ENCODE results near the gene SCARB1. TPM values are rescaled to one million over a fixed set of nuclear protein-coding genes. Genes with fewer than 3 reads are reported as not detected.

Gene SCARB1
- total and polyA plus RNA-seq, 2 donors (not counting 3 experiments of a cell fraction or from before 2014, with no cell fraction given): 125 to 141 TPM

DNA sequence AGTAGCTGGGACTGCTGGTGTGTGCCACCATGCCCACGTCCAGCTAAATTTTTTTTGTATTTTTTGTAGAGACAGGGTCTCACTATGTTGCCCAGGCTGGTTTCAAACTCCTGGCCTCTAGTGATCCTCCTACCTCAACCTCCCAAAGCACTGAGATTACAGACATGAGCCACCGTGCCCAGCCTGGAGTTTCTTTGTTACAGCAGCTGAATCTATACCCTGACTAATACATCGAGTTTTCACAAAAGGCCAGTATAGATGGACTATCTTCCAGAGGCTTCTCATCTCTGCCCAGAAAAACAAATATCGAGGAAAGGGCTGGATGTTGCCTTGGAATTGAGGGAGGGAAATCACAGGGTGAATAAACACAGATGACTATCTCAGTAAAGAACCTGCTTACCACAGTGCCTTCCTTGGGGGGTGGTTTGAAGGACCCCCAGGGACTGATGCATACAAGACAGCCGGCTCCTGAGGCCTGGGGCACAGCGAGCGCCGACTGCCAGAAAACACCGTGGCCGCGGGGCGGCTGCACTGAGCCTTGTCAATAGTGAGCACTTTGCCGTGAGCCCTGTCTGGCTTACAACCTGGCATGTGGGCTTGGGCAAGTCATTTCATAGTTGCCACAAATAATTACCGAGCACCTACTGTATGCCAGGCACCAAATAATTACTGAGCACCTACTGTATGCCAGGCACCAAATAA lies 111.9 kb downstream of the SCARB1 start:
- no peak overlapping the region for H3K4me3 ChIP-seq (replicated peaks in 1 of 3; ENCODE audit: insufficient read depth in 1 of 3, low read depth in 1 of 3, low read length in 3 of 3)
- no peaks in the 10 kb centered on the region for H3K9me3 ChIP-seq (replicated peaks; ENCODE audit: control insufficient read depth, insufficient read depth, low read length)
- H3K27ac ChIP-seq (ENCODE audit: insufficient read depth, low read depth, low read length): no peak overlapping the region
- H2AFZ ChIP-seq (ENCODE audit: low read depth, low read length): no peak overlapping the region
- H4K20me1 ChIP-seq (replicated peaks; ENCODE audit: control insufficient read depth, extremely low read depth, insufficient read depth, low read length): no peaks in the 10 kb centered on the region
- peaks cover 0 to 4% of the 10 kb centered on the region in 2 experiments for H3K27me3 ChIP-seq (ENCODE audit: control insufficient read depth in 2 of 2, insufficient read depth in 2 of 2, low read length in 2 of 2)
- H3K79me2 ChIP-seq (ENCODE audit: control insufficient read depth, insufficient read depth, low read length): no peaks in the 10 kb centered on the region
- no peak overlapping the region for H3K4me2 ChIP-seq (ENCODE audit: insufficient read depth, low read length)
- peaks cover 9% of the 10 kb centered on the region for H3K4me1 ChIP-seq (ENCODE audit: control insufficient read depth, extremely low read depth, insufficient read depth, low read length)
- H3K9ac ChIP-seq (replicated peaks; ENCODE audit: extremely low read depth, insufficient read depth, low read length): no peak overlapping the region
- FAIRE-seq: no peak
- no peak for DNase-seq (ENCODE audit: low read depth, low spot score)
- TF ChIP-seq, protein P1, sequence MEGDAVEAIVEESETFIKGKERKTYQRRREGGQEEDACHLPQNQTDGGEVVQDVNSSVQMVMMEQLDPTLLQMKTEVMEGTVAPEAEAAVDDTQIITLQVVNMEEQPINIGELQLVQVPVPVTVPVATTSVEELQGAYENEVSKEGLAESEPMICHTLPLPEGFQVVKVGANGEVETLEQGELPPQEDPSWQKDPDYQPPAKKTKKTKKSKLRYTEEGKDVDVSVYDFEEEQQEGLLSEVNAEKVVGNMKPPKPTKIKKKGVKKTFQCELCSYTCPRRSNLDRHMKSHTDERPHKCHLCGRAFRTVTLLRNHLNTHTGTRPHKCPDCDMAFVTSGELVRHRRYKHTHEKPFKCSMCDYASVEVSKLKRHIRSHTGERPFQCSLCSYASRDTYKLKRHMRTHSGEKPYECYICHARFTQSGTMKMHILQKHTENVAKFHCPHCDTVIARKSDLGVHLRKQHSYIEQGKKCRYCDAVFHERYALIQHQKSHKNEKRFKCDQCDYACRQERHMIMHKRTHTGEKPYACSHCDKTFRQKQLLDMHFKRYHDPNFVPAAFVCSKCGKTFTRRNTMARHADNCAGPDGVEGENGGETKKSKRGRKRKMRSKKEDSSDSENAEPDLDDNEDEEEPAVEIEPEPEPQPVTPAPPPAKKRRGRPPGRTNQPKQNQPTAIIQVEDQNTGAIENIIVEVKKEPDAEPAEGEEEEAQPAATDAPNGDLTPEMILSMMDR (IDR thresholded peaks at IDR 0.05; ENCODE audit: extremely low read depth in 1 of 2, insufficient read depth in 1 of 2, low read depth in 1 of 2, low read length in 2 of 2): no peak
- no peak for TF ChIP-seq JUN (IDR thresholded peaks at IDR 0.05; ENCODE audit: borderline replicate concordance, insufficient read depth, insufficient read length, low read depth)
- TF ChIP-seq POLR2A (IDR thresholded peaks at IDR 0.05; ENCODE audit: low read depth, low read length): no peak
- no peak for TF ChIP-seq MYC (IDR thresholded peaks at IDR 0.05; ENCODE audit: low read depth, low read length)
- no peak for TF ChIP-seq FOS (IDR thresholded peaks at IDR 0.05; ENCODE audit: borderline replicate concordance, insufficient read depth, low read length)
- TF ChIP-seq, protein P2, sequence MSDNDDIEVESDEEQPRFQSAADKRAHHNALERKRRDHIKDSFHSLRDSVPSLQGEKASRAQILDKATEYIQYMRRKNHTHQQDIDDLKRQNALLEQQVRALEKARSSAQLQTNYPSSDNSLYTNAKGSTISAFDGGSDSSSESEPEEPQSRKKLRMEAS (IDR thresholded peaks at IDR 0.05; ENCODE audit: insufficient read depth, insufficient read length): no peak
- no peak for TF ChIP-seq POLR2AphosphoS5 (IDR thresholded peaks at IDR 0.05; ENCODE audit: insufficient read depth, low read depth, low read length)
- no TSS peak for BruUV-seq (replicated peaks)
- POLR2A ChIA-PET: no interaction called here
- H3K9me1 ChIP-seq (replicated peaks; ENCODE audit: control insufficient read depth, extremely low read depth, insufficient read depth, low read length): no peaks in the 10 kb centered on the region
- no peaks in the 10 kb centered on the region for H3K36me3 ChIP-seq (ENCODE audit: control insufficient read depth in 2 of 2, extremely low read depth in 1 of 2, insufficient read depth in 2 of 2, low read length in 2 of 2)
- intact Hi-C loops (cut with micrococcal nuclease) (no loop called here), dilution Hi-C loops (cut with MboI; ENCODE audit: extremely low pct_ligation_motif_present, low sequenced_read_pairs) (no loop called here)
- CTCF ChIA-PET: interaction anchor here (1.0 to 1.1 kb wide), 2 partner anchors 12 to 20 kb away, joined by 3 to 4 read pairs; no protein-coding TSS in a partner anchor
